GM23338 (cell line): ENCODE measurements around the gene ZSCAN25. TPM values are rescaled to one million over a fixed set of nuclear protein-coding genes. Genes with fewer than 3 reads are reported as not detected.

ENCODE experiments used
- ATAC-seq: fragments of 200-7000 bp; cut with Tn5 transposase; 3 replicates; pipeline ENCODE4 v1.9.1; 2020
- DNase-seq: peaks from one replicate; pipeline ENCODE4 v3.0.0-alpha.2; 2015; ENCODE audit warnings: low spot score
- H2AFZ ChIP-seq: fragments of 200-600 bp; sonication (generic); 2 replicates; pipeline ENCODE4 v1.8.0; 2016; ENCODE audit warnings: antibody characterized with exemption, mild to moderate bottlenecking, moderate library complexity
- H3F3A ChIP-seq: fragments of 200-600 bp; sonication (generic); replicated peaks from 2 replicates; pipeline ENCODE4 v1.8.0; 2017; ENCODE audit warnings: antibody characterized with exemption, mixed run types, low read depth
- H3K27ac ChIP-seq: fragments of 200-600 bp; sonication (generic); 2 replicates; pipeline ENCODE4 v1.6.1; 2016; ENCODE audit warnings: low read depth
- H3K27me3 ChIP-seq: fragments of 200-600 bp; sonication (generic); 2 replicates; pipeline ENCODE4 v1.8.0; 2016; ENCODE audit warnings: mild to moderate bottlenecking, mixed run types, moderate library complexity; ENCODE audit not compliant: insufficient read depth
- H3K36me3 ChIP-seq: fragments of 200-600 bp; sonication (generic); 2 replicates; pipeline ENCODE4 v1.8.0; 2016; ENCODE audit warnings: mild to moderate bottlenecking; ENCODE audit not compliant: insufficient read depth
- H3K4me1 ChIP-seq: fragments of 200-600 bp; sonication (generic); 2 replicates; pipeline ENCODE4 v1.8.0; 2016; ENCODE audit warnings: mild to moderate bottlenecking, moderate library complexity; ENCODE audit not compliant: insufficient read depth
- H3K4me2 ChIP-seq: fragments of 200-600 bp; sonication (generic); 2 replicates; pipeline ENCODE4 v1.7.1; 2017; ENCODE audit warnings: mixed run types
- H3K4me3 ChIP-seq: fragments of 200-600 bp; sonication (generic); 2 replicates; pipeline ENCODE4 v1.6.1; 2016; ENCODE audit warnings: mixed run types
- H3K79me2 ChIP-seq: fragments of 200-600 bp; sonication (generic); replicated peaks from 2 replicates; pipeline ENCODE4 v1.8.0; 2017; ENCODE audit warnings: mild to moderate bottlenecking; ENCODE audit not compliant: insufficient read depth
- H3K9me2 ChIP-seq: fragments of 200-600 bp; sonication (generic); 2 replicates; pipeline ENCODE4 v1.8.0; 2017; ENCODE audit not compliant: insufficient read depth
- H4K20me1 ChIP-seq: fragments of 200-600 bp; sonication (generic); replicated peaks from 2 replicates; pipeline ENCODE4 v1.8.0; 2017; ENCODE audit warnings: mild to moderate bottlenecking; ENCODE audit not compliant: insufficient read depth
- H3K27ac Mint-ChIP-seq: 2 replicates; pipeline ENCODE4 v1.8.0; 2020; ENCODE audit warnings: inconsistent platforms, mild to moderate bottlenecking, moderate library complexity, mixed read lengths
- H3K27me3 Mint-ChIP-seq: 3 replicates; pipeline ENCODE4 v1.8.0; 2022; ENCODE audit warnings: low read depth, mild to moderate bottlenecking, moderate library complexity, mixed read lengths, inconsistent platforms; ENCODE audit not compliant: insufficient read depth, poor library complexity
- H3K36me3 Mint-ChIP-seq: 3 replicates; pipeline ENCODE4 v1.8.0; 2021; ENCODE audit warnings: low read depth, mild to moderate bottlenecking, inconsistent platforms, moderate library complexity, mixed read lengths
- H3K4me1 Mint-ChIP-seq: 3 replicates; pipeline ENCODE4 v1.8.0; 2020; ENCODE audit warnings: mild to moderate bottlenecking, inconsistent platforms, mixed read lengths
- H3K4me3 Mint-ChIP-seq: 3 replicates; pipeline ENCODE4 v1.8.0; 2021; ENCODE audit warnings: moderate library complexity, mild to moderate bottlenecking, inconsistent platforms, mixed read lengths
- H3K9me3 Mint-ChIP-seq: 3 replicates; pipeline ENCODE4 v1.8.0; 2020; ENCODE audit warnings: moderate library complexity, mild to moderate bottlenecking, inconsistent platforms, mixed read lengths
- CREB1 ChIP-seq: fragments of 250-450 bp; sonication (Bioruptor Pico); IDR thresholded peaks from 2 replicates; pipeline ENCODE4 v1.5.0; 2020; ENCODE audit warnings: low read depth, mild to moderate bottlenecking, moderate library complexity
- EZH2 ChIP-seq: fragments of 200-600 bp; sonication (generic); IDR thresholded peaks from one replicate; pipeline ENCODE4 v1.8.0; 2017; ENCODE audit warnings: antibody characterized with exemption, mild to moderate bottlenecking, low read depth; ENCODE audit not compliant: unreplicated experiment
- EZH2phosphoT487 ChIP-seq: fragments of 200-600 bp; sonication (generic); IDR thresholded peaks from one replicate; pipeline ENCODE4 v1.8.1; 2018; ENCODE audit warnings: antibody characterized with exemption; ENCODE audit not compliant: unreplicated experiment
- JUNB ChIP-seq: IDR thresholded peaks from one replicate; pipeline ENCODE4 v1.6.1; 2016; ENCODE audit warnings: antibody characterized with exemption; ENCODE audit not compliant: unreplicated experiment
- NANOG ChIP-seq: IDR thresholded peaks from 2 replicates; pipeline ENCODE4 v1.6.1; 2016; ENCODE audit warnings: antibody characterized with exemption, borderline replicate concordance
- POLR2AphosphoS5 ChIP-seq: IDR thresholded peaks from 2 replicates; pipeline ENCODE4 v1.6.1; 2016; ENCODE audit warnings: antibody characterized with exemption, low read depth
- ZNF114 ChIP-seq: fragments of 250-450 bp; sonication (Bioruptor Pico); IDR thresholded peaks from 2 replicates; pipeline ENCODE4 v1.5.0; 2020; ENCODE audit warnings: mild to moderate bottlenecking, moderate library complexity
- ZNF331 ChIP-seq: fragments of 250-450 bp; sonication (Bioruptor Pico); IDR thresholded peaks from 2 replicates; pipeline ENCODE4 v1.5.0; 2020; ENCODE audit warnings: low read depth, mild to moderate bottlenecking, moderate library complexity
- ZNF462 ChIP-seq: fragments of 250-450 bp; sonication (Bioruptor Pico); IDR thresholded peaks from 2 replicates; pipeline ENCODE4 v1.5.0; 2020; ENCODE audit warnings: mild to moderate bottlenecking, moderate library complexity
- polyA plus RNA-seq: library from polyadenylated mRNA; unstranded; fragments of >200 nt; fragmentation: Nextera tagmentation; extraction: Ambion mirVana; gene quantifications from 2 replicates; pipeline ENCODE4 v1.2.1, GENCODE V29; 2016
- total RNA-seq: library from RNA; depleted of rRNA; stranded (reverse); fragments of >200 nt; shearing (Covaris generic); gene quantifications from 2 replicates; pipeline ENCODE4 v1.2.3, GENCODE V29; 2014
- TF ChIP-seq, protein P1 (sequence below): IDR thresholded peaks from one replicate; pipeline ENCODE4 v1.6.1; 2018; ENCODE audit warnings: antibody characterized with exemption; ENCODE audit not compliant: unreplicated experiment
- TF ChIP-seq, protein P2 (sequence below), 2 experiments: fragments of 200-600 bp in 1 of 2; sonication (generic) in 1 of 2; conservative IDR thresholded peaks; 2 replicates each; pipeline versions ENCODE4 v1.5.1 to v1.6.1; 2016 to 2017; ENCODE audit warnings: antibody characterized with exemption in 2 of 2, low read depth in 2 of 2, mild to moderate bottlenecking in 2 of 2, moderate library complexity in 1 of 2

The ZSCAN25 gene
- total and polyA plus RNA-seq, 2 experiments from 2014 or later: 4.8 to 17.5 TPM

DNA sequence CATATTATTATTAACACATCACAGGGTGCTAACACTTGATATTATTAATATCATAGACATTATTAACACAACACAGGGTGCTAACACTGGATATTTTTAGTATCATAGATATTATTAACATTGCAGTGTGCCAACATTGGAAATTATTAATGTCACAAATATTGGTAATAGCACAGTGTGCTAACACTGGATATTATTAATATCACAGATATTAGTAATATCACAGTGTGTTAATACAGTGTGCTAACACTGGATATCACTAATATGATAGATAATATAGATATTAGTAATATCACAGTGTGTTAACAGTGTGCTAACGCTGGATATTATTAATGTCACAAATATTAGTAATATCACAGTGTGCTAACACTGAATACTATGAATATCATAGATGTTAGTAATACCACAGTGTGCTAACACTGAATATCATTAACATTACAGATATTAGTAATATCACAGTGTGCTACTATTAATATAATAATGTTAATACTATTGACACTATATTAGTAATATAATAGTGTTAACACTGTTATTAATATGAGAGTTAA lies 20.3 kb upstream of the ZSCAN25 start:
- DNase-seq (no peak), ATAC-seq (no peak)
- Histone ChIP-seq H2AFZ (no peak overlapping the region), H4K20me1 (no peaks in the 10 kb centered on the region), H3K27ac (no peak overlapping the region), H3K9me2 (no peaks in the 10 kb centered on the region), H3K4me3 (no peak overlapping the region), H3K4me2 (no peak overlapping the region), H3K27me3 (no peaks in the 10 kb centered on the region), H3K4me1 (no peaks in the 10 kb centered on the region), H3F3A (peaks cover 8% of the 10 kb centered on the region), H3K36me3 (0 out of 2 replicates have a peak, but pooled peaks cover 4% of the 10 kb centered on the region), H3K79me2 (no peaks in the 10 kb centered on the region)
- no peaks in the 10 kb centered on the region; the same call in 2 of the 3 replicates for H3K36me3 Mint-ChIP-seq
- H3K9me3 Mint-ChIP-seq: no peaks in the 10 kb centered on the region
- TF ChIP-seq CREB1 (CRISPR knock-in tag) (no peak), POLR2AphosphoS5 (no peak), JUNB (no peak), ZNF462 (CRISPR knock-in tag) (no peak), NANOG (no peak), ZNF331 (CRISPR knock-in tag) (no peak), ZNF114 (CRISPR knock-in tag) (no peak), EZH2 (no peak), EZH2phosphoT487 (no peak)
- TF ChIP-seq, protein P1, sequence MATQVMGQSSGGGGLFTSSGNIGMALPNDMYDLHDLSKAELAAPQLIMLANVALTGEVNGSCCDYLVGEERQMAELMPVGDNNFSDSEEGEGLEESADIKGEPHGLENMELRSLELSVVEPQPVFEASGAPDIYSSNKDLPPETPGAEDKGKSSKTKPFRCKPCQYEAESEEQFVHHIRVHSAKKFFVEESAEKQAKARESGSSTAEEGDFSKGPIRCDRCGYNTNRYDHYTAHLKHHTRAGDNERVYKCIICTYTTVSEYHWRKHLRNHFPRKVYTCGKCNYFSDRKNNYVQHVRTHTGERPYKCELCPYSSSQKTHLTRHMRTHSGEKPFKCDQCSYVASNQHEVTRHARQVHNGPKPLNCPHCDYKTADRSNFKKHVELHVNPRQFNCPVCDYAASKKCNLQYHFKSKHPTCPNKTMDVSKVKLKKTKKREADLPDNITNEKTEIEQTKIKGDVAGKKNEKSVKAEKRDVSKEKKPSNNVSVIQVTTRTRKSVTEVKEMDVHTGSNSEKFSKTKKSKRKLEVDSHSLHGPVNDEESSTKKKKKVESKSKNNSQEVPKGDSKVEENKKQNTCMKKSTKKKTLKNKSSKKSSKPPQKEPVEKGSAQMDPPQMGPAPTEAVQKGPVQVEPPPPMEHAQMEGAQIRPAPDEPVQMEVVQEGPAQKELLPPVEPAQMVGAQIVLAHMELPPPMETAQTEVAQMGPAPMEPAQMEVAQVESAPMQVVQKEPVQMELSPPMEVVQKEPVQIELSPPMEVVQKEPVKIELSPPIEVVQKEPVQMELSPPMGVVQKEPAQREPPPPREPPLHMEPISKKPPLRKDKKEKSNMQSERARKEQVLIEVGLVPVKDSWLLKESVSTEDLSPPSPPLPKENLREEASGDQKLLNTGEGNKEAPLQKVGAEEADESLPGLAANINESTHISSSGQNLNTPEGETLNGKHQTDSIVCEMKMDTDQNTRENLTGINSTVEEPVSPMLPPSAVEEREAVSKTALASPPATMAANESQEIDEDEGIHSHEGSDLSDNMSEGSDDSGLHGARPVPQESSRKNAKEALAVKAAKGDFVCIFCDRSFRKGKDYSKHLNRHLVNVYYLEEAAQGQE: no peak
- TF ChIP-seq, protein P2, sequence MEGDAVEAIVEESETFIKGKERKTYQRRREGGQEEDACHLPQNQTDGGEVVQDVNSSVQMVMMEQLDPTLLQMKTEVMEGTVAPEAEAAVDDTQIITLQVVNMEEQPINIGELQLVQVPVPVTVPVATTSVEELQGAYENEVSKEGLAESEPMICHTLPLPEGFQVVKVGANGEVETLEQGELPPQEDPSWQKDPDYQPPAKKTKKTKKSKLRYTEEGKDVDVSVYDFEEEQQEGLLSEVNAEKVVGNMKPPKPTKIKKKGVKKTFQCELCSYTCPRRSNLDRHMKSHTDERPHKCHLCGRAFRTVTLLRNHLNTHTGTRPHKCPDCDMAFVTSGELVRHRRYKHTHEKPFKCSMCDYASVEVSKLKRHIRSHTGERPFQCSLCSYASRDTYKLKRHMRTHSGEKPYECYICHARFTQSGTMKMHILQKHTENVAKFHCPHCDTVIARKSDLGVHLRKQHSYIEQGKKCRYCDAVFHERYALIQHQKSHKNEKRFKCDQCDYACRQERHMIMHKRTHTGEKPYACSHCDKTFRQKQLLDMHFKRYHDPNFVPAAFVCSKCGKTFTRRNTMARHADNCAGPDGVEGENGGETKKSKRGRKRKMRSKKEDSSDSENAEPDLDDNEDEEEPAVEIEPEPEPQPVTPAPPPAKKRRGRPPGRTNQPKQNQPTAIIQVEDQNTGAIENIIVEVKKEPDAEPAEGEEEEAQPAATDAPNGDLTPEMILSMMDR (conservative IDR thresholded peaks at IDR 0.05; ENCODE audit: low read depth in 2 of 2): no peak
- H3K4me1 Mint-ChIP-seq: no peaks in the 10 kb centered on the region
- H3K4me3 Mint-ChIP-seq: no peak overlapping the region
- H3K27ac Mint-ChIP-seq: no peak overlapping the region
- H3K27me3 Mint-ChIP-seq: peaks cover 2% of the 10 kb centered on the region
